Lower leg skin (tissue), 3 donors: ENCODE measurements around the gene AVPI1.
A peak's percentile ranks its signal among the peaks of the same experiment; 100 is the strongest.

Source experiments
- CTCF ChIP-seq, 3 donors: fragments of 450-650 bp; IDR thresholded peaks; one replicate each; pipeline ENCODE4 v1.5.1; 2016; ENCODE audit warnings: antibody characterized with exemption in 3 of 3, mild to moderate bottlenecking in 3 of 3, moderate library complexity in 2 of 3
- POLR2A ChIP-seq, 2 donors: fragments of 450-650 bp; IDR thresholded peaks; one replicate each; pipeline ENCODE4 v1.6.1; 2016 to 2017; ENCODE audit warnings: antibody characterized with exemption in 2 of 2, mild to moderate bottlenecking in 1 of 2, moderate library complexity in 1 of 2

- TF ChIP-seq CTCF (IDR thresholded peaks at IDR 0.05): peak in 1 of 3 donors; percentile 35
- TF ChIP-seq POLR2A (IDR thresholded peaks at IDR 0.05): no peak
Observed at GRCh38 chr10:97701438-97702069, 14.5 kb upstream of the AVPI1 start.
